EH (cell line): ENCODE results near the gene CCNL2.

Experiments used
- DNase-seq: peaks from one replicate; pipeline ENCODE4 v3.0.0-alpha.2; 2015; ENCODE audit warnings: low read depth

The CCNL2 gene

GRCh38 chr1:1341549-1342021 is 57.5 kb downstream of the CCNL2 start:
- no peak for DNase-seq

- DNase-seq: no peak
Measured at GRCh38 chr1:1340791-1341548, 58.2 kb downstream of the CCNL2 start.

GRCh38 chr1:1340185-1340584 is 59.0 kb downstream of the CCNL2 start:
- DNase-seq: no peak

- no peak for DNase-seq
Measured at GRCh38 chr1:1338278-1338677, 60.9 kb downstream of the CCNL2 start.

GRCh38 chr1:1337793-1338147 is 61.4 kb downstream of the CCNL2 start:
- DNase-seq: no peak

GRCh38 chr1:1336931-1337792 is 62.0 kb downstream of the CCNL2 start:
- DNase-seq: no peak

GRCh38 chr1:1336446-1336845 is 62.7 kb downstream of the CCNL2 start:
- DNase-seq: no peak

GRCh38 chr1:1335792-1336248 is 63.3 kb downstream of the CCNL2 start:
- DNase-seq: no peak
